ENCODE measurements around the gene IQSEC3.
"Not testable (repeated sequence)": the region's sequence is repeated elsewhere in the genome, so short reads cannot be mapped to it uniquely, and the experiment has no call there.

The IQSEC3 gene

GRCh38 chr12:180445-180844 lies 113.9 kb downstream of the IQSEC3 start:
- no peak for TF ChIP-seq CTCF (IDR thresholded peaks at IDR 0.05; ENCODE audit: extremely low read depth, insufficient read depth, missing control alignments)
- in situ Hi-C loops (cut with MboI; ENCODE audit: low pct_unique_long_range_greater_than_20kb, low sequenced_read_pairs, unreplicated experiment), result no loop called here
- peak; percentile 84 for DNase-seq (ENCODE audit: low spot score)

GRCh38 chr12:181921-182320 lies 115.4 kb downstream of the IQSEC3 start:
- DNase-seq (ENCODE audit: low spot score), result no peak
- no peak for TF ChIP-seq CTCF (IDR thresholded peaks at IDR 0.05; ENCODE audit: extremely low read depth, insufficient read depth, missing control alignments)
- in situ Hi-C loops (cut with MboI; ENCODE audit: low pct_unique_long_range_greater_than_20kb, low sequenced_read_pairs, unreplicated experiment), result no loop called here

- TF ChIP-seq CTCF (IDR thresholded peaks at IDR 0.05; ENCODE audit: extremely low read depth, insufficient read depth, missing control alignments), result no peak
- DNase-seq (ENCODE audit: low spot score), result no peak
- in situ Hi-C loops (cut with MboI; ENCODE audit: low pct_unique_long_range_greater_than_20kb, low sequenced_read_pairs, unreplicated experiment), result no loop called here
These were observed 115.9 kb downstream of the IQSEC3 start for GRCh38 chr12:182381-182892.

- no peak for DNase-seq (ENCODE audit: low spot score)
- in situ Hi-C loops (cut with MboI; ENCODE audit: low pct_unique_long_range_greater_than_20kb, low sequenced_read_pairs, unreplicated experiment), result no loop called here
- no peak for TF ChIP-seq CTCF (IDR thresholded peaks at IDR 0.05; ENCODE audit: extremely low read depth, insufficient read depth, missing control alignments)
These were observed 118.4 kb downstream of the IQSEC3 start for GRCh38 chr12:184811-185575.

GRCh38 chr12:185576-185955 lies 119.0 kb downstream of the IQSEC3 start:
- no peak for TF ChIP-seq CTCF (IDR thresholded peaks at IDR 0.05; ENCODE audit: extremely low read depth, insufficient read depth, missing control alignments)
- DNase-seq (ENCODE audit: low spot score), result no peak
- in situ Hi-C loops (cut with MboI; ENCODE audit: low pct_unique_long_range_greater_than_20kb, low sequenced_read_pairs, unreplicated experiment), result no loop called here

- DNase-seq (ENCODE audit: low spot score), result no peak
- no peak for TF ChIP-seq CTCF (IDR thresholded peaks at IDR 0.05; ENCODE audit: extremely low read depth, insufficient read depth, missing control alignments)
- in situ Hi-C loops (cut with MboI; ENCODE audit: low pct_unique_long_range_greater_than_20kb, low sequenced_read_pairs, unreplicated experiment), result no loop called here
These were observed 119.5 kb downstream of the IQSEC3 start for GRCh38 chr12:186006-186625.

- DNase-seq (ENCODE audit: low spot score); in situ Hi-C loops (cut with MboI; ENCODE audit: low pct_unique_long_range_greater_than_20kb, low sequenced_read_pairs, unreplicated experiment): not testable (repeated sequence)
These were observed 121.7 kb downstream of the IQSEC3 start for GRCh38 chr12:187986-188909.

Data from GM13977 (cell line).